Measurements from ENCODE around the gene CHST15. TPM values are rescaled to one million over a fixed set of nuclear protein-coding genes. Genes with fewer than 3 reads are reported as not detected.

The CHST15 gene
- total and polyA plus RNA-seq, 2 of the 8 experiments (the other 6 are each of a cell fraction or from before 2014, with no cell fraction given): 8.8 to 9.1 TPM

DNA sequence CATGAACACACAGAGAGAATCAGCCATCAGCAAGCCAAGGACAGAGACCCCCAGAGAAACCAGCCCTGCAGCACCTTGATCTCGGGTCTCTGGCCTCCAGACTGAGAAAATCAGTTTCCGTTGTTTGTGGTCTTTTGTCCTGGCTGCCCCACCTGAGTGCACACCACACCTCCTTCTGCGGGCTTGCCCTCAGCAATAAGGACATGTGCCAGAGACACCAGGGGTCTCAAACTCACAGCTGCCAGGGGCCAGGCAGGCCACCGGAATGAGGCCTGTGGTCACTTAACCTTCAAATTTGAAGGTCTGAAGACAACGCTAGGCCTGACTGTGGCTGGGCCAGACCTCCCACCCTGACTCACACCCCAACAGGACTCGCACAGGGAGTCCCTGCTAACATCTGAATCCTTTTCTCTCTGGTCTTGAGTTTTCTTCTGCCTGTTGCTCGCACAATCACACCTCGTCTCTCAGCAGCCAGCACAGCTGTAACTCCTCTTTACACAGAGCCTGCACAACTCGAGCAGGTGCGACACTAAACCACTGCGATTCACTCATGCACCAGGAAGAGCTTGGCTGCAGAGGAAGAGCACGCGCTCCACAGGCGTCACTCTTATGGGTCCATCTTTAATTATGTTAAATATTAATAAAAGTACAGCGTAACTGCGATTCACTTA is 86.2 kb downstream of the CHST15 start:
- Histone ChIP-seq H2AFZ (ENCODE audit: low read length) (no peak overlapping the region), H3K18ac (ENCODE audit: extremely low read depth, low read length) (no peak overlapping the region), H4K8ac (ENCODE audit: extremely low read depth, insufficient read depth, low read length) (no peak overlapping the region), H2BK12ac (ENCODE audit: low read depth, low read length) (peak overlapping the region; percentile 60; the same call in 1 of the 2 replicates), H2BK20ac (ENCODE audit: low read length) (no peak overlapping the region), H3K36me3 (ENCODE audit: control insufficient read depth in 2 of 4, insufficient read depth in 4 of 4, low read length in 3 of 4) (peaks cover 0 to 4% (median 1%) of the 10 kb centered on the region in 4 experiments; a peak in 2 of 8 replicates), H3K27me3 (replicated peaks in 1 of 4; ENCODE audit: control insufficient read depth in 3 of 4, extremely low read depth in 1 of 4, insufficient read depth in 3 of 4, low read length in 3 of 4) (no peaks in the 10 kb centered on the region), H2BK5ac (ENCODE audit: low read depth, low read length) (no peak overlapping the region), H3K9ac (replicated peaks in 1 of 4; ENCODE audit: extremely low read depth in 1 of 4, low read depth in 3 of 4, low read length in 3 of 4) (no peak overlapping the region), H3K27ac (ENCODE audit: low read depth, low read length) (no peak overlapping the region), H3K4me3 (ENCODE audit: extremely low read depth in 1 of 4, insufficient read depth in 2 of 4, low read depth in 3 of 4, low read length in 4 of 4) (no peak overlapping the region), H3K4ac (replicated peaks; ENCODE audit: insufficient read length, low read depth, low read length) (no peak overlapping the region), H3K23me2 (ENCODE audit: low read depth, low read length) (no peaks in the 10 kb centered on the region), H3K9me3 (ENCODE audit: insufficient read depth in 2 of 2, low read depth in 1 of 2, low read length in 1 of 2) (no peaks in the 10 kb centered on the region), H3K79me1 (ENCODE audit: low read depth, low read length) (no peaks in the 10 kb centered on the region), H2AK5ac (ENCODE audit: low read depth, low read length) (no peak overlapping the region), H3K23ac (ENCODE audit: insufficient read length) (no peak overlapping the region), H3K14ac (ENCODE audit: insufficient read length) (no peak overlapping the region), H2BK120ac (replicated peaks; ENCODE audit: low read depth, low read length) (no peak overlapping the region), H3K56ac (replicated peaks; ENCODE audit: insufficient read length, low read depth, low read length) (no peak overlapping the region), H4K20me1 (replicated peaks in 1 of 2; ENCODE audit: control insufficient read depth in 1 of 2, insufficient read depth in 2 of 2, low read length in 2 of 2) (no peaks in the 10 kb centered on the region), H3K4me1 (replicated peaks in 1 of 4; ENCODE audit: control insufficient read depth in 3 of 4, insufficient read depth in 4 of 4, low read length in 3 of 4) (peaks cover 0 to 12% (median 6%) of the 10 kb centered on the region in 4 experiments; a peak in 6 of 7 replicates), H3K79me2 (ENCODE audit: control insufficient read depth in 1 of 2, insufficient read depth in 2 of 2, low read length in 2 of 2) (no peaks in the 10 kb centered on the region), H2BK15ac (ENCODE audit: low read length) (no peak overlapping the region), H4K5ac (ENCODE audit: insufficient read length, low read depth, low read length) (no peak overlapping the region), H3K4me2 (ENCODE audit: insufficient read depth in 1 of 2, low read depth in 2 of 2, low read length in 2 of 2) (no peak overlapping the region), H4K91ac (replicated peaks; ENCODE audit: insufficient read length, low read length) (no peak overlapping the region)
- DNase-seq (ENCODE audit: low read depth in 1 of 2, low spot score in 2 of 2) (no peak), FAIRE-seq (no peak)
- ChIA-PET POLR2A (ENCODE audit: partially characterized antibody) (interaction anchor here (0.5 kb wide), 1 partner anchor 1063 kb away, joined by 3 read pairs; no protein-coding TSS in a partner anchor), CTCF (ENCODE audit: partially characterized antibody) (no interaction called here)
- no peak for TF ChIP-seq SIX5 (IDR thresholded peaks at IDR 0.05; ENCODE audit: low read depth, low read length)
- TF ChIP-seq KDM1A (IDR thresholded peaks at IDR 0.05; ENCODE audit: borderline replicate concordance, low read length): no peak
- no peak for TF ChIP-seq RBBP5 (IDR thresholded peaks at IDR 0.05; ENCODE audit: borderline replicate concordance, low read depth, low read length)
- 91% methylated on average over 16 of the region's 16 CpGs; no CpG with 5 or more reads in 1 of the 2 experiments for WGBS, 2 experiments (ENCODE audit: extremely low coverage in 1 of 2, insufficient coverage in 1 of 2, insufficient read length in 1 of 2, insufficient replicate concordance in 2 of 2, low coverage in 1 of 2, low lambda C conversion rate in 2 of 2, missing lambda C conversion rate in 1 of 2)
